Tibial artery (tissue), 4 donors: ENCODE measurements around the gene ZBED2.

Source experiments
- DNase-seq, 2 donors: peaks; one replicate each; pipeline ENCODE4 v3.0.0-alpha.2; 2019
- H3K27ac ChIP-seq, 2 donors: fragments of 200-600 bp; sonication (generic) in 1 of 2; 1 replicate in 1 of 2; 2 replicates in 1 of 2; pipeline ENCODE4 v1.5.1; 2018 to 2019; ENCODE audit warnings: mild to moderate bottlenecking in 1 of 2
- H3K27me3 ChIP-seq, 2 donors: fragments of 200-600 bp; sonication (generic) in 1 of 2; one replicate each; pipeline versions ENCODE4 v1.5.1 to v1.6.0; 2016 to 2019
- H3K36me3 ChIP-seq, 3 donors: fragments of 200-600 bp; sonication (generic) in 2 of 3; one replicate each; pipeline ENCODE4 v1.5.1; 2016 to 2019; ENCODE audit warnings: mild to moderate bottlenecking in 2 of 3
- H3K4me1 ChIP-seq, 4 donors: fragments of 200-600 bp; sonication (generic) in 2 of 4; 1 replicate in 3 of 4; 2 replicates in 1 of 4; pipeline ENCODE4 v1.5.1; 2016 to 2019
- H3K4me3 ChIP-seq, 2 donors: fragments of 200-600 bp; sonication (generic) in 1 of 2; 1 replicate in 1 of 2; 2 replicates in 1 of 2; pipeline ENCODE4 v1.5.1; 2018 to 2019; ENCODE audit warnings: mild to moderate bottlenecking in 2 of 2
- H3K9me3 ChIP-seq, 3 donors: fragments of 200-600 bp; sonication (generic) in 1 of 3; one replicate each; pipeline ENCODE4 v1.5.1; 2016 to 2019
- intact Hi-C: fragments of 100-400 bp; cut with DNase I; formaldehyde crosslinking; loops from one replicate; pipeline ENCODE4 v1.15.0; 2023; ENCODE audit warnings: low total_unique reads
- TF ChIP-seq, protein P1 (sequence below), 2 experiments: fragments of 200-600 bp in 1 of 2; fragments of 450-650 bp in 1 of 2; IDR thresholded peaks; one replicate each; pipeline ENCODE4 v1.5.1; 2017 to 2019; ENCODE audit warnings: antibody characterized with exemption in 2 of 2, mild to moderate bottlenecking in 1 of 2, moderate library complexity in 1 of 2

ZBED2 gene

DNA sequence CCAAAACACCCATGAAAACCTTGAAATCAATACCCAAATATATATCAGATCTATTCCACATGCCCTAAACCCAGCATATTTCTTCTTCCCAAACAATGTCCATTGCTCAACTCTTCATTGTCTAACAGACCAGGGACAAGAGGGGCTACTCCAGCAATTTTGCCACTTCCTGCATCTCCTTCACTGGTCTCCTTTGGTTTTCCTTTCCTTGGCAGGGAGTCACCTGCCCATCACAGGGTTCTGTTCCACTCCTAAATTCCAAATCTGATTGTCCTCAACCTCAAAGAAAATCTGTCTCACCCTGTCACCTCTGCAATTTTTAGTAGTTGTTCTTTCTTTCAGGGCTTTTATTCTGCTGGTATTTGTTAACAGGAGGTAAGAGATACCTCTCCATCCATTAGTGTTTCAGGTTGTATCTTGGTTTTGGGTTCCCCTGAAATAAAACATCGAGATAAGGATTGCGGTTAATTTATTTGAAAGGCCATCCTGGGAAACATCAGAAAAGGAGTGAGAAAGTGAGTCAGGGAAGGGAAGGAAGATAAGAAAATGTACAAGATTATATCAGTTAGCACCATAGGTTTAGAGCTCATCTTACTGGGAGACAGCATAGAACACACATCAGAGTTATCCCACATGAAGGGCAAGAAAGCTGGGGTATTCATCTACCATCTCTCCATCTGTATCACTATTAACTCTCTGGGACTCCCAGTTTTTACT is 13.6 kb downstream of the ZBED2 start:
- intact Hi-C loops, result no loop called here

DNA sequence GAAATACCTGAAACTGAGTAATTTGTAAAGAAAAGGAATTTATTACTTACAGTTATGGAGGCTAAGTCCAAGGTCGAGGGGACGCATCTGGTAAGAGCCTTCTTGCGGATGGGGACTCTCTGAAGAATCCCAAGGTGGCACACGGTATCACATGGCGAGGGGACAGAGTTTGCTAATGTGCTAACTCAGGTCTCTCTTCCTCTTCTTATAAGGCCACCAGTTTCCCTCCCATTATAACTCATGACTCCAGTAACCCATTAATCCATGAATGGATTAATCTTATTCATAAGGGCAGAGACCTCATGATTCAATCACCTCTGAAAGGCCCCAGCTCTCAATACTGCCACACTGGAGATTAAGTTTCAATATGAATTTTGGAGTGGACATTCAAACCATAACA is 15.7 kb downstream of the ZBED2 start:
- DNase-seq, result no peak
- intact Hi-C loops, result no loop called here
- Histone ChIP-seq H3K9me3 (no peaks in the 10 kb centered on the region), H3K4me3 (no peak overlapping the region), H3K27ac (no peak overlapping the region), H3K27me3 (no peaks in the 10 kb centered on the region), H3K4me1 (peaks cover 0 to 5% (median 0%) of the 10 kb centered on the region in 4 donors), H3K36me3 (no peaks in the 10 kb centered on the region)
- TF ChIP-seq, protein P1, sequence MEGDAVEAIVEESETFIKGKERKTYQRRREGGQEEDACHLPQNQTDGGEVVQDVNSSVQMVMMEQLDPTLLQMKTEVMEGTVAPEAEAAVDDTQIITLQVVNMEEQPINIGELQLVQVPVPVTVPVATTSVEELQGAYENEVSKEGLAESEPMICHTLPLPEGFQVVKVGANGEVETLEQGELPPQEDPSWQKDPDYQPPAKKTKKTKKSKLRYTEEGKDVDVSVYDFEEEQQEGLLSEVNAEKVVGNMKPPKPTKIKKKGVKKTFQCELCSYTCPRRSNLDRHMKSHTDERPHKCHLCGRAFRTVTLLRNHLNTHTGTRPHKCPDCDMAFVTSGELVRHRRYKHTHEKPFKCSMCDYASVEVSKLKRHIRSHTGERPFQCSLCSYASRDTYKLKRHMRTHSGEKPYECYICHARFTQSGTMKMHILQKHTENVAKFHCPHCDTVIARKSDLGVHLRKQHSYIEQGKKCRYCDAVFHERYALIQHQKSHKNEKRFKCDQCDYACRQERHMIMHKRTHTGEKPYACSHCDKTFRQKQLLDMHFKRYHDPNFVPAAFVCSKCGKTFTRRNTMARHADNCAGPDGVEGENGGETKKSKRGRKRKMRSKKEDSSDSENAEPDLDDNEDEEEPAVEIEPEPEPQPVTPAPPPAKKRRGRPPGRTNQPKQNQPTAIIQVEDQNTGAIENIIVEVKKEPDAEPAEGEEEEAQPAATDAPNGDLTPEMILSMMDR (IDR thresholded peaks at IDR 0.05), result no peak

More for the DNA sequence above, 13.6 kb downstream of the ZBED2 start:
- H3K36me3 ChIP-seq, result no peaks in the 10 kb centered on the region
- no peak overlapping the region for H3K27ac ChIP-seq
- H3K4me1 ChIP-seq, result peaks cover 0 to 5% (median 0%) of the 10 kb centered on the region in 4 donors
- H3K4me3 ChIP-seq, result no peak overlapping the region
- TF ChIP-seq, protein P1 (IDR thresholded peaks at IDR 0.05), result no peak
- no peaks in the 10 kb centered on the region for H3K9me3 ChIP-seq
- DNase-seq, result no peak
- no peaks in the 10 kb centered on the region for H3K27me3 ChIP-seq

DNA sequence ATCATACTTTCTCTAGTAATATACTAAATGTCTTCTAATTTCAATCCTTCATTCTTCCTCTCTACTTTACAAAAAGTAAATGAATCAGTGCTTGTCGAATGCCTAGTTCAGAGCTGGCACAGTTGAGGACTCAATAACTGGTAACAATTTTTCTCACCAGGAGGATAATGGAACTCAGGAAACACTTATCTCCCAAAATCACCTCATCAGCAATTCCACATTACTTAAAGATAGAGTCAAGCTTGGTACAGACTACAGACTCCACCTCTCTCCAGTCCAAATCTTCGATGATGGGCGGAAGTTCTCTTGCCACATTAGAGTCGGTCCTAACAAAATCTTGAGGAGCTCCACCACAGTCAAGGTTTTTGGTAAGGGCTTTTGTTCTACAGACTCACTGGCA is 16.3 kb downstream of the ZBED2 start:
- Histone ChIP-seq H3K4me3 (no peak overlapping the region), H3K36me3 (no peaks in the 10 kb centered on the region), H3K4me1 (peaks cover 0 to 5% (median 0%) of the 10 kb centered on the region in 4 donors), H3K27ac (no peak overlapping the region), H3K27me3 (no peaks in the 10 kb centered on the region), H3K9me3 (no peaks in the 10 kb centered on the region)
- TF ChIP-seq, protein P1 (IDR thresholded peaks at IDR 0.05), result no peak
- intact Hi-C loops, result no loop called here
- no peak for DNase-seq

DNA sequence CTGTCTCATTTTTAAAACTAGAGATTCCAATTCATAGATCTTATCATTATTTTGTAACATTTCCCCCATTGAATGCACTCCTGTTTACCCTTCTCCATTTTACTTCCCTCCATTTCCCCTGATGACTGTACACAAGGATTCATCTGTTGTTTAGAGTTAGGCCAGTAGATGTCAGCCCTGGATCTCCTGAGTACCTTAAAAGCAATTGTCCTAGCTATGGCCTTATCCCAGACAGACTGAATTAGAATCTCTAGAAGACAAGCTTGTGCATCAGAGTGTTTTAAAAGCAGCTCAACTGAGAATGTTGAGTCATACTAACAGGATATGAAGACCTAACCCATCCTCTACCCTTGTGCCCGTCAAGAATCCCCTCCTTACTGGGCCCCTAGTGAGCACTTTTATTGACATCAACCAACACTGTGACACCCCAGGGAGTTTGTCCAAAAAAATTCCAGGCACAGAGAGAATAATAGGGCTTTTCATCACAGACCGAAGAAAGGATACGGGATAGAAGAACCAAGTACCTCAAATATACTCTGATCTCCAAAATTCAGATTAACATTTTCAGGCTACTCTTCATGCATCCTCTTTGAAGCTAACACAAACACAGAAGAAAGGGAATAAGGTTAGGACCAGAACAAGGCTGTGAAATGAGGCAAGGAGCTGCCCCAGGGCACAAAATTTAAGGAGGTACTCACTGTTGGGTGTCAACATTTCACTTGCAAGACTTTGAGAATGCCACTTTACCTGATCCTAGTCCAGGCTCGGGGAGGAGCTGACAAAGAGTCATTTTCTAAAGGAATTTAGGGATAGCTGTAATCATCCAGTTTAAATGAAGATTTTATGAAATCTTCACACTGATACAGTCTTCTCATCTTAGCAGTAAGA is 17.1 kb downstream of the ZBED2 start:
- no peak overlapping the region for H3K4me3 ChIP-seq
- no peaks in the 10 kb centered on the region for H3K9me3 ChIP-seq
- intact Hi-C loops, result no loop called here
- peaks cover 0 to 5% (median 0%) of the 10 kb centered on the region in 4 donors for H3K4me1 ChIP-seq
- no peaks in the 10 kb centered on the region for H3K27me3 ChIP-seq
- no peak overlapping the region for H3K27ac ChIP-seq
- H3K36me3 ChIP-seq, result no peaks in the 10 kb centered on the region
- TF ChIP-seq, protein P1 (IDR thresholded peaks at IDR 0.05), result no peak
- no peak for DNase-seq

DNA sequence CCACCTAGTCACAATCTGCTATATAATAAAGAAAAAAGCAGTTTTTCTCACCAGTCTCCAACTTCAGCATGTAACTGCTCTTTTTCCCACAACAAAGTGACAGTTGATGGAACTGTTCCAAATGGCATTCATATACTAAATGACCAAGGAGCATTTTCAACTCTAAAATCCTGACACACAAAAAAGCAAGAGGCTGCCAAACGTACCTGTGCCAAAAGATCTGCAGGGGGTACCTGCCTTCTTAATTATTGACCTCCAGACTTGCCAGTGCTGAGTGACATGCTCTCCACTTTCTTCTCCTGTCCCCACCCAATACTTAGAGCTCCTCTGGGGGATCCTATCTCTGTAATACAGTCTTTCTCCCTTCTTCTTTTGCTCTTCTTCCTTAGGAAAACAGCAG is 18.0 kb downstream of the ZBED2 start:
- Histone ChIP-seq H3K36me3 (no peaks in the 10 kb centered on the region), H3K9me3 (no peaks in the 10 kb centered on the region), H3K27me3 (no peaks in the 10 kb centered on the region), H3K27ac (no peak overlapping the region), H3K4me1 (no peaks in the 10 kb centered on the region), H3K4me3 (no peak overlapping the region)
- intact Hi-C loops, result no loop called here
- TF ChIP-seq, protein P1 (IDR thresholded peaks at IDR 0.05), result no peak
- no peak for DNase-seq
